KOPT-K1 (cell line): ENCODE results near the gene FAM24A.

Source experiments
- H3K27ac ChIP-seq: fragments of 200-600 bp; sonication (generic); 2 replicates; pipeline ENCODE4 v1.5.1; 2016; ENCODE audit warnings: antibody characterized with exemption, mild to moderate bottlenecking, low read depth, low read length; ENCODE audit not compliant: poor library complexity, severe bottlenecking
- H3K36me3 ChIP-seq: fragments of 200-600 bp; sonication (generic); 2 replicates; pipeline ENCODE4 v1.5.1; 2017; ENCODE audit warnings: antibody characterized with exemption, mild to moderate bottlenecking, low read length, moderate library complexity; ENCODE audit not compliant: insufficient read depth
- H3K9me3 ChIP-seq: fragments of 200-600 bp; sonication (generic); 2 replicates; pipeline ENCODE4 v1.5.1; 2017; ENCODE audit warnings: antibody characterized with exemption, low read length, mild to moderate bottlenecking; ENCODE audit not compliant: insufficient read depth, poor library complexity, severe bottlenecking

FAM24A gene

GRCh38 chr10:122957474-122957873 is 47.1 kb downstream of the FAM24A start:
- H3K36me3 ChIP-seq, result no peaks in the 10 kb centered on the region
- peaks cover 7% of the 10 kb centered on the region for H3K9me3 ChIP-seq
- H3K27ac ChIP-seq, result no peak overlapping the region

DNA sequence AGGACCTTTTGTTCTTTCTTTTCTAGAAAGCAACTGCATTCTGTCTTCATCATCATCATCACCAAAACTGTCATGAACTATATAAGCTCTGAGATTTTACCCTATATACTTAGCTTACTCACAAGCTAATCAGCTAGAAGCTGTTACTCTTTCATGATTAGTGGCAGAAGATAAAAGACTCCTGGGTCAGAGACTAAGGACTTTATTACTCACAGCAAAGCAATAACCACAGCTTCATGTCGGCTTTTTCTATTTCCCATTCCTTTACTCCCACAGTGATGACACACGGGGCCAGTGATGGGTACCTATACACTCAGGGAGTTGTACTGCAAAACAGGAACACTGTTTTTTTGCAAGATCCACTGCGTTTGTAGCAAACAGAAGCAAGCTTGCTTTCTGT is 52.0 kb downstream of the FAM24A start:
- Histone ChIP-seq H3K9me3 (peaks cover 28% of the 10 kb centered on the region), H3K27ac (no peak overlapping the region), H3K36me3 (no peaks in the 10 kb centered on the region)
